SU-DHL-6 (cell line): Measurements from ENCODE around the gene RAP1GAP2.

ENCODE experiments used
- H2AFZ ChIP-seq: fragments of 200-600 bp; sonication (generic); 2 replicates; pipeline ENCODE4 v1.6.1; 2014; ENCODE audit warnings: low read depth, mild to moderate bottlenecking, moderate library complexity, mixed read lengths, antibody characterized with exemption, low read length; ENCODE audit not compliant: severe bottlenecking
- H3F3A ChIP-seq: fragments of 200-600 bp; shearing (Covaris generic); 2 replicates; pipeline ENCODE4 v1.6.0; 2016; ENCODE audit warnings: antibody characterized with exemption, mild to moderate bottlenecking; ENCODE audit not compliant: insufficient read depth
- H3K27ac ChIP-seq: fragments of 200-600 bp; sonication (generic); 2 replicates; pipeline ENCODE4 v1.5.1; 2016; ENCODE audit warnings: low read depth, mild to moderate bottlenecking, low read length, moderate library complexity, mixed read lengths
- H3K27me3 ChIP-seq: fragments of 200-600 bp; sonication (generic), shearing (Covaris generic); 2 replicates; pipeline ENCODE4 v1.6.0; 2014; ENCODE audit warnings: mild to moderate bottlenecking, low read length
- H3K36me3 ChIP-seq: fragments of 200-600 bp; sonication (generic); 2 replicates; pipeline ENCODE4 v1.6.1; 2014; ENCODE audit warnings: mild to moderate bottlenecking, low read length, mixed read lengths
- H3K4me2 ChIP-seq: fragments of 300-600, 200-600 bp; shearing (Covaris generic), sonication (generic); 2 replicates; pipeline ENCODE4 v1.6.0; 2014; ENCODE audit warnings: low read length, low read depth, mild to moderate bottlenecking; ENCODE audit not compliant: poor library complexity, severe bottlenecking
- H3K4me3 ChIP-seq: fragments of 200-600 bp; sonication (generic); 2 replicates; pipeline ENCODE4 v1.5.1; 2014; ENCODE audit warnings: antibody characterized with exemption, low read length, mild to moderate bottlenecking, mixed read lengths; ENCODE audit not compliant: insufficient read depth, poor library complexity, severe bottlenecking
- H3K79me2 ChIP-seq: fragments of 200-600 bp; sonication (generic); 2 replicates; pipeline ENCODE4 v1.6.1; 2014; ENCODE audit warnings: mild to moderate bottlenecking, low read length, moderate library complexity; ENCODE audit not compliant: insufficient read depth
- H3K9ac ChIP-seq: fragments of 200-600 bp; sonication (generic); 2 replicates; pipeline ENCODE4 v1.7.0; 2014; ENCODE audit warnings: mild to moderate bottlenecking, low read length
- H3K9me2 ChIP-seq: fragments of 200-600 bp; sonication (generic); replicated peaks from 2 replicates; pipeline ENCODE4 v1.6.1; 2014; ENCODE audit warnings: low read length; ENCODE audit not compliant: insufficient read depth
- H3K9me3 ChIP-seq: fragments of 200-600 bp; sonication (generic); 2 replicates; pipeline ENCODE4 v1.6.1; 2014; ENCODE audit warnings: low read length, mixed read lengths; ENCODE audit not compliant: insufficient read depth
- H4K20me1 ChIP-seq: fragments of 200-600 bp; sonication (generic); 2 replicates; pipeline ENCODE4 v1.6.1; 2014; ENCODE audit warnings: low read depth, mild to moderate bottlenecking, antibody characterized with exemption, low read length, moderate library complexity, mixed read lengths
- EZH2phosphoT487 ChIP-seq: fragments of 200-600 bp; sonication (generic), shearing (Covaris generic); conservative IDR thresholded peaks from 2 replicates; pipeline ENCODE4 v1.6.1; 2018; ENCODE audit warnings: mild to moderate bottlenecking, antibody characterized with exemption, low read length, moderate library complexity, mixed read lengths
- TF ChIP-seq, protein P1 (sequence below): fragments of 200-600 bp; sonication (generic); IDR thresholded peaks from one replicate; pipeline ENCODE4 v1.5.1; 2017; ENCODE audit warnings: antibody characterized with exemption, mild to moderate bottlenecking, low read length, moderate library complexity; ENCODE audit not compliant: insufficient read depth, poor library complexity, severe bottlenecking

Gene RAP1GAP2

DNA sequence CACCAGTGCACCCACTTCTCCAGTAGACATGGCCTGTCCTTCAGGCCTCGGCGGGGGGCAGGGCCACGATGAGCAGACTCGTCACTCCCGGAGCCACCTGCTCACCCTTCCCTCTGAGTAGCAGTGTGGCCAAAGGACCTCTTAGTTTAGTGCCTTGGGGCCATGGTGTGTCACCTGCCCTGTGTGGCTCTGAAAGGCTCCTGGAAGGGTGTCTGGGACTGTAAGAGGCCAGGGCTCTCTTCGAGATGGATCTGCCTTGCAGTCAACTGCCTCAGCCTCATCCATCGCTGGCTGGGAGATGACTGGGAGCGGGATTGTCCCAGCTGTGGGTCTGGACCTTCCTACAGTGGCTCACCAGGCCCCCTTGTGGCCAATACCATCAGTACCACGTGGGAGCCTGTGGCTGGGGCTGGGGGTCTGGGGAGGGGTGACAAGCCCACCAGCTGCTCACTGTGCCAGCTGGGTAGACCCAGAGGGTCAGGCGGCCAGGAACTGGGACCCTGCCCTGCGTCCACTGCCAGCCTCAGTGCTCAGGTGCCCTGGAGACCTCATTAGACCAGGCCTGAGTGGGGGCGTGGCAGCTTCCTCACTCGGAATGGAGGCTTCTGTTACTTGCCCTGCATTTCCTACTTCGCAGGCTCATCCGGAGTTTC is 133.8 kb downstream of the RAP1GAP2 start:
- peak overlapping the region; percentile 79 for H3K27ac ChIP-seq
- no peak overlapping the region for H3K9ac ChIP-seq
- no peaks in the 10 kb centered on the region for H3K9me2 ChIP-seq
- no peaks in the 10 kb centered on the region for H4K20me1 ChIP-seq
- no peaks in the 10 kb centered on the region for H3K27me3 ChIP-seq
- H2AFZ ChIP-seq: no peak overlapping the region
- TF ChIP-seq EZH2phosphoT487: no peak
- TF ChIP-seq, protein P1, sequence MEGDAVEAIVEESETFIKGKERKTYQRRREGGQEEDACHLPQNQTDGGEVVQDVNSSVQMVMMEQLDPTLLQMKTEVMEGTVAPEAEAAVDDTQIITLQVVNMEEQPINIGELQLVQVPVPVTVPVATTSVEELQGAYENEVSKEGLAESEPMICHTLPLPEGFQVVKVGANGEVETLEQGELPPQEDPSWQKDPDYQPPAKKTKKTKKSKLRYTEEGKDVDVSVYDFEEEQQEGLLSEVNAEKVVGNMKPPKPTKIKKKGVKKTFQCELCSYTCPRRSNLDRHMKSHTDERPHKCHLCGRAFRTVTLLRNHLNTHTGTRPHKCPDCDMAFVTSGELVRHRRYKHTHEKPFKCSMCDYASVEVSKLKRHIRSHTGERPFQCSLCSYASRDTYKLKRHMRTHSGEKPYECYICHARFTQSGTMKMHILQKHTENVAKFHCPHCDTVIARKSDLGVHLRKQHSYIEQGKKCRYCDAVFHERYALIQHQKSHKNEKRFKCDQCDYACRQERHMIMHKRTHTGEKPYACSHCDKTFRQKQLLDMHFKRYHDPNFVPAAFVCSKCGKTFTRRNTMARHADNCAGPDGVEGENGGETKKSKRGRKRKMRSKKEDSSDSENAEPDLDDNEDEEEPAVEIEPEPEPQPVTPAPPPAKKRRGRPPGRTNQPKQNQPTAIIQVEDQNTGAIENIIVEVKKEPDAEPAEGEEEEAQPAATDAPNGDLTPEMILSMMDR: peak; percentile 94
- H3K9me3 ChIP-seq: no peaks in the 10 kb centered on the region
- H3F3A ChIP-seq: 0 out of 2 replicates have a peak, but pooled peaks cover 4% of the 10 kb centered on the region
- H3K79me2 ChIP-seq: no peaks in the 10 kb centered on the region
- H3K4me3 ChIP-seq: no peak overlapping the region
- no peak overlapping the region for H3K4me2 ChIP-seq
- H3K36me3 ChIP-seq: no peaks in the 10 kb centered on the region

DNA sequence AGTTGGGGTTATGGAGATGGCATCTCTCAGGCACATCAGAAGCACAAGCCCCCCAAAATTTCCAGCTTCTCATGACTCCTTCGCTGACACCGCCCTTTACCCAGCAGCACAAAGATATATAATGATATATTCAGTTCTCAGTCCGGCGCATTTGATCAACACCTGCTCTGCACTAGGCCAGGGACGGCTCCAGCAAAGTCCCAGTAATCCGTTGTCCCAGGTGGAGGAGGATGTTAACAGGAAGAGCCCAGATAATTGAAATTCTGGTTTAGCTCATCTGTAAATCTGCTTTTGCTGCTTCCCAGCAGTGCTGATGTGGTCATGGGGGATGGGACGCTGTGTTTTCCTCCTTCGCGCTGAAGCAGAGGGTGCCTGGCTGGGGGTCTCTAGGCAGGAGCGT is 135.6 kb downstream of the RAP1GAP2 start:
- Histone ChIP-seq H3K79me2 (no peaks in the 10 kb centered on the region), H3K4me2 (peak overlapping the region; percentile 46), H3K27me3 (no peaks in the 10 kb centered on the region), H3F3A (0 out of 2 replicates have a peak, but pooled peaks cover 4% of the 10 kb centered on the region), H2AFZ (no peak overlapping the region), H3K36me3 (no peaks in the 10 kb centered on the region), H3K27ac (peak overlapping the region; percentile 79), H4K20me1 (no peaks in the 10 kb centered on the region), H3K9me3 (no peaks in the 10 kb centered on the region), H3K4me3 (no peak overlapping the region), H3K9ac (peak overlapping the region; percentile 22; the same call in 1 of the 2 replicates), H3K9me2 (no peaks in the 10 kb centered on the region)
- TF ChIP-seq, protein P1: no peak
- TF ChIP-seq EZH2phosphoT487: no peak

DNA sequence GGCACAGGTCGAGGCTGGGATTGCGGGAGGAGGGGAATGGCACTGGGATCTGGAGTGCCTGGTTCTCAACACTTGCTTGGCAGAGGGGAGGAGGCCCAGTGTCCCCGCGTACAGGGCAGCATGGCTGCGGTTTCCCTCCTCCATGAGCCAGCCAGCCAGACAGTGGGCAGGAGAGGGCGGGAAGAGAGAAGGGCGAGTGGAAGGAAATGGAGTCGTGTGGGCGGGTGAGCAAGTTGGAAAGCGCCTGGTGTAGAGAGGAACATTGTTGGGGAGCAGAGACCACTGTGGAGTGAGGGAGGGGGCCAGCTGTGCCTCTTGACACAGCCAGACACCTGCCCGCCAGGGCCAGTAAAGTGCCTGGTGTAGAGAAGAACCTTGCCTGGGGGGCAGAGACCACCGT is 136.7 kb downstream of the RAP1GAP2 start:
- Histone ChIP-seq H2AFZ (no peak overlapping the region), H3K27ac (no peak overlapping the region), H3F3A (0 out of 2 replicates have a peak, but pooled peaks cover 4% of the 10 kb centered on the region), H3K36me3 (no peaks in the 10 kb centered on the region), H3K27me3 (no peaks in the 10 kb centered on the region), H3K9ac (no peak overlapping the region), H3K79me2 (no peaks in the 10 kb centered on the region), H3K4me3 (no peak overlapping the region), H3K9me3 (no peaks in the 10 kb centered on the region), H3K4me2 (no peak overlapping the region), H4K20me1 (no peaks in the 10 kb centered on the region), H3K9me2 (no peaks in the 10 kb centered on the region)
- TF ChIP-seq, protein P1: no peak
- no peak for TF ChIP-seq EZH2phosphoT487
